Measurements from ENCODE around the gene MLANA. TPM values are rescaled to one million over a fixed set of nuclear protein-coding genes. Genes with fewer than 3 reads are reported as not detected.

The MLANA gene
- total RNA-seq, 4 donors from 2014 or later, result 20.0 to 47.4 (median 37.6) TPM

DNA sequence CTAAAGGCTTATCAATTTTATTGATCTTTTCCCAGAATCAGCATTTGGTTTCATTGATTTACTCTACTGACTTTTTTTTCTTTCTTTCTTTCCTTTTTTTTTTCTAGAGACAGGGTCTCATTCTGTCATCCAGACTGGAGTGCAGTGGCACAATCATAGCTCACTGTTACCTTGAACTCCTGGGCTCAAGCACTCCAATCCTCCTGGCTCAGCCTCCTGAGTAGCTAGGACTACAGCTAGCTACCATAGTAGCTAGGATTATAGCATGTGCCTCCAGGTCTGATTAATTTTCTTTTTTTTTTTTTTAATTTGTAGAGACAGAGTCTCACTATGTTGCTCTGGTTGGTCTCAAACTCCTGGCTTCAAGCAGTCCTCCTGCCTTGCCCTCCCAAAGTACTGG is 11.7 kb downstream of the MLANA start:
- Histone ChIP-seq H3K4me3 (no peak overlapping the region), H3K36me3 (peaks cover 18% of the 10 kb centered on the region), H3K27me3 (no peaks in the 10 kb centered on the region), H3K9me3 (no peaks in the 10 kb centered on the region), H3K4me1 (no peaks in the 10 kb centered on the region), H3K27ac (no peak overlapping the region)
- DNase-seq (ENCODE audit: low spot score in 2 of 2), result no peak
- TF ChIP-seq POLR2A (IDR thresholded peaks at IDR 0.05), result no peak
- TF ChIP-seq POLR2AphosphoS5 (IDR thresholded peaks at IDR 0.05), result no peak
- TF ChIP-seq, protein P1, sequence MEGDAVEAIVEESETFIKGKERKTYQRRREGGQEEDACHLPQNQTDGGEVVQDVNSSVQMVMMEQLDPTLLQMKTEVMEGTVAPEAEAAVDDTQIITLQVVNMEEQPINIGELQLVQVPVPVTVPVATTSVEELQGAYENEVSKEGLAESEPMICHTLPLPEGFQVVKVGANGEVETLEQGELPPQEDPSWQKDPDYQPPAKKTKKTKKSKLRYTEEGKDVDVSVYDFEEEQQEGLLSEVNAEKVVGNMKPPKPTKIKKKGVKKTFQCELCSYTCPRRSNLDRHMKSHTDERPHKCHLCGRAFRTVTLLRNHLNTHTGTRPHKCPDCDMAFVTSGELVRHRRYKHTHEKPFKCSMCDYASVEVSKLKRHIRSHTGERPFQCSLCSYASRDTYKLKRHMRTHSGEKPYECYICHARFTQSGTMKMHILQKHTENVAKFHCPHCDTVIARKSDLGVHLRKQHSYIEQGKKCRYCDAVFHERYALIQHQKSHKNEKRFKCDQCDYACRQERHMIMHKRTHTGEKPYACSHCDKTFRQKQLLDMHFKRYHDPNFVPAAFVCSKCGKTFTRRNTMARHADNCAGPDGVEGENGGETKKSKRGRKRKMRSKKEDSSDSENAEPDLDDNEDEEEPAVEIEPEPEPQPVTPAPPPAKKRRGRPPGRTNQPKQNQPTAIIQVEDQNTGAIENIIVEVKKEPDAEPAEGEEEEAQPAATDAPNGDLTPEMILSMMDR (IDR thresholded peaks at IDR 0.05), result no peak

DNA sequence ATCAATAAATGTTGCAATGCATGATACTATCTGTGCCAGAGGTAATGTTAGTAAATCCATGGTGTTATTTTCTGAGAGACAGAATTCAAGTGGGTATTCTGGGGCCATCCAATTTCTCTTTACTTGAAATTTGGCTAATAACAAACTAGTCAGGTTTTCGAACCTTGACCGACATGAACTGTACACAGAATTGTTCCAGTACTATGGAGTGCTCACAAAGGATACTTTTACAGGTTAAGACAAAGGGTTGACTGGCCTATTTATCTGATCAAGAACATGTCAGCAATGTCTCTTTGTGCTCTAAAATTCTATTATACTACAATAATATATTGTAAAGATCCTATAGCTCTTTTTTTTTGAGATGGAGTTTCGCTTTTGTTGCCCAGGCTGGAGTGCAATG is 18.2 kb downstream of the MLANA start:
- no peak for TF ChIP-seq POLR2A (IDR thresholded peaks at IDR 0.05)
- no peak for TF ChIP-seq POLR2AphosphoS5 (IDR thresholded peaks at IDR 0.05)
- TF ChIP-seq EP300 (IDR thresholded peaks at IDR 0.05), result no peak
- TF ChIP-seq, protein P1 (IDR thresholded peaks at IDR 0.05), result no peak
- Histone ChIP-seq H3K4me1 (no peaks in the 10 kb centered on the region), H3K4me3 (no peak overlapping the region), H3K9me3 (no peaks in the 10 kb centered on the region), H3K27ac (no peak overlapping the region), H3K27me3 (no peaks in the 10 kb centered on the region), H3K36me3 (peaks cover 7% of the 10 kb centered on the region)
- no peak for DNase-seq (ENCODE audit: low spot score in 2 of 2)
- 93% methylated on average over 3 of the region's 3 CpGs for WGBS

DNA sequence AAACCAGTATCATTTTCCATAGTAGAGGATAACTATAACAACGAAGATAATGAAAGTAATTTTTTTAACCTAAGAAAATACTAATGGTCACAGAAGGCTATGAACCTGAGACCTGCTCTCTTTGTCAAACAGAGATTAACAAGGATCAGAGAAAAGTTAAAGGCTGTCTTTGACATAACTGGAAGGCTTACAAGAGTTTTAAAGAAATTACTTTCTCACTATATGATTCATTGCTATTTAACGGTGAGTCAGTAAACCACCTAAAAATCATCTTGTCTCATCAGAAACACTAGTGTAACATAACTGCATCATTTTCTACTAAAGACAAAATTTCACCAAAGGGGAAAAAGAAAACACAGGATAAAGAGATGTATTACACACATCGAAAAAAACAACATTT is 19.3 kb downstream of the MLANA start:
- no peak for DNase-seq (ENCODE audit: low spot score in 2 of 2)
- TF ChIP-seq POLR2A (IDR thresholded peaks at IDR 0.05), result no peak
- TF ChIP-seq POLR2AphosphoS5 (IDR thresholded peaks at IDR 0.05), result no peak
- TF ChIP-seq EP300 (IDR thresholded peaks at IDR 0.05), result no peak
- TF ChIP-seq, protein P1 (IDR thresholded peaks at IDR 0.05), result no peak
- no peak overlapping the region for H3K27ac ChIP-seq
- H3K4me1 ChIP-seq, result no peaks in the 10 kb centered on the region
- no peak overlapping the region for H3K4me3 ChIP-seq
- WGBS, result 94% methylated on average over 3 of the region's 3 CpGs
- H3K27me3 ChIP-seq, result no peaks in the 10 kb centered on the region
- H3K36me3 ChIP-seq, result peaks cover 3% of the 10 kb centered on the region
- H3K9me3 ChIP-seq, result no peaks in the 10 kb centered on the region

DNA sequence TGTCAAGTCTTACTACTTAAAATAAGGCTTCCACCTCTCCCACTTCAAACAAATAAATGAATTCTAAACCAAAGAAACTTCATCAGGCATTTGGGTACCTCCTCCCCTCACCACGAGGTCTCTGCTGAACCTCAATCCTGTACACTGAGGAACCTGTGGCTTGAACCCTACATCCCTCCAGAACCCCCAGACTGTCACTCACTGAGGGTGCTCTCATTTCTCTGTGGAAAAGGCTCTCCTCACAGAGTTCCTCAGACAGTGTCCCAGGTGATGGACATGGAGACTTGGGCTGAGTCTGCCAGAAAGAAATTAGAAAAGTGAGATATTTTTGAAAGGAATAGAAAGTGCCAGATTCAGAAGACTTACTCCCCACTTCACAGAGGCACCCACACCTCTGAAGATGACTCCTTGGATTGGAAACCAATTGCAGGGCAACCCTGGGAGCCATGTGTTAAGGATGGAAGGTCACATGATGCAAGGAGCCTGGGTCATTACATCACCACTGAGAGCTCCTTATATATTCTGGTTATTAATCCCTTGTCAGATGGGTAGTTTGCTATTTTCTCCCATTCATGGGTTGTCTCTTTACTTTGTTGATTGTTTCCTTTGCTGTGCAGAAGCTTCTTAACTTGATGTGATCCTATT is 19.8 kb downstream of the MLANA start:
- Histone ChIP-seq H3K9me3 (no peaks in the 10 kb centered on the region), H3K4me1 (no peaks in the 10 kb centered on the region), H3K4me3 (no peak overlapping the region), H3K27ac (no peak overlapping the region), H3K27me3 (no peaks in the 10 kb centered on the region), H3K36me3 (peaks cover 3% of the 10 kb centered on the region)
- no peak for TF ChIP-seq EP300 (IDR thresholded peaks at IDR 0.05)
- TF ChIP-seq POLR2AphosphoS5 (IDR thresholded peaks at IDR 0.05), result no peak
- TF ChIP-seq POLR2A (IDR thresholded peaks at IDR 0.05), result no peak
- TF ChIP-seq, protein P1 (IDR thresholded peaks at IDR 0.05), result no peak
- DNase-seq (ENCODE audit: low spot score in 2 of 2), result no peak
- 67% methylated on average over 1 of the region's 1 CpG for WGBS

DNA sequence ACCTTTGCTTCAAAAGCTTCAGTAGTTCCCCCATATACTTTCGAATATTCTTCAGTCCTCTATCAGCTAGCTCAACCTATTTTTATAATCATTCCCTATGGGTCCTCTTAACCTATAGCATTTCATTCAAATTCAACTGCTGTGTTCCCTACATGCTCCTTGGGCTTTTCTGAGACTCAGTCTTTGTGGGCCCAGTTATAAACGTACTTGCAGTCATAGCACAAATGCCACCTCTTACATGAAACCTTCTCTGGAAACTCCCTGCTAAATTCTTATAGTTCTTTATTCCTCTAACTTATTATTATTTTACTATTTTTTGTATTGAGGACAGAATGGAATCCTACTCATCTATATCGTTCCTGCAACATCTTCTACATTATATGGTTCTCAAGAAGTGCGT is 24.7 kb downstream of the MLANA start:
- 81% methylated on average over 4 of the region's 4 CpGs for WGBS

More for the DNA sequence above, 24.7 kb downstream of the MLANA start:
- H3K9me3 ChIP-seq, result no peaks in the 10 kb centered on the region
- no peaks in the 10 kb centered on the region for H3K36me3 ChIP-seq
- H3K4me1 ChIP-seq, result no peaks in the 10 kb centered on the region
- TF ChIP-seq, protein P1 (IDR thresholded peaks at IDR 0.05), result no peak
- TF ChIP-seq POLR2A (IDR thresholded peaks at IDR 0.05) (no peak), EP300 (IDR thresholded peaks at IDR 0.05) (no peak), POLR2AphosphoS5 (IDR thresholded peaks at IDR 0.05) (no peak)
- H3K27me3 ChIP-seq, result no peaks in the 10 kb centered on the region
- no peak overlapping the region for H3K4me3 ChIP-seq
- no peak overlapping the region for H3K27ac ChIP-seq
- no peak for DNase-seq (ENCODE audit: low spot score in 2 of 2)
